ENCODE data around the gene CACNG7. TPM values are rescaled to one million over a fixed set of nuclear protein-coding genes. Genes with fewer than 3 reads are reported as not detected.

CACNG7 gene
- total RNA-seq, 4 donors from 2014 or later, result not detected

DNA sequence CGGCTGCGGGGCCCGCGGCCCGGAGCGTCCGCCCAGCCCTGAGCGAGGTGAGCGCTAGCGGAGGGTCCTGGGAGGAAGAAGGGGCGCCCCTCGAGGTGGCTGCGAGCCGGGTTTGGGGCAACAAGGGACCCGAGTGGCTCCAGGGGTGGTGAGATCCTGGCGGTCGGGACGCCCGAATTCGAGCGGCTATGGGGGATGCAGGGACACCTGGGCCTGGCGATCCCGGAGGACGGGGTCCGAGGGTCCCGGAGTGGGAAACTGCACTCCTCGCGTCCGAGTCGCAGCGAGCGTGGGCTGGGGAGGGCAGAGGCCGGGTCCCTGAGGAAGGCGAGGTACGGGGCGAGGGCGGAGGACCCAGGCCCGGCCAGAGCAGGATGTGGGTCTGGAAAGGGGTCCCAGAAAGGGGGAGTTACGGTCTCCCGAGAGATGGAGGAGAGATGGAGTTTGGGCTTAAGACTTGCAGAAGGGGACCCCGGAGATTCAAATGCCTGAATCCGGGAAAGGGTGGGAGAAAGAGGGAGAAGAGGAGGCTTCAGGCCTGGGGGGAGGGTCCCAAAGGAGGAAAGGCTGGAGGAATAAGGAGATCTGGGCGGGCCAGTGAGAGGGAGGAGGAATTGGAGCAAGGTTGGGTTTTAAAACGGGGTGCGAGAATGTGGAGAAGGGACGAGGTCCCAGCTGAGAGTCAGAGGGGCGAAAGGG is 542 bp downstream of the CACNG7 start:
- WGBS, 2 donors, result 0 to 3% methylated on average over 43 to 47 of the region's 47 CpGs
- H3K4me3 ChIP-seq (ENCODE audit: low read depth, poor library complexity, severe bottlenecking), result no peak overlapping the region
- intact Hi-C loops (cut with DNase I; ENCODE audit: low total_unique reads), result loop anchor here (10.0 kb wide), 1 partner anchor 115 kb away; no protein-coding TSS in a partner anchor
- TF ChIP-seq POLR2A (IDR thresholded peaks at IDR 0.05), result no peak
- TF ChIP-seq, protein P1, sequence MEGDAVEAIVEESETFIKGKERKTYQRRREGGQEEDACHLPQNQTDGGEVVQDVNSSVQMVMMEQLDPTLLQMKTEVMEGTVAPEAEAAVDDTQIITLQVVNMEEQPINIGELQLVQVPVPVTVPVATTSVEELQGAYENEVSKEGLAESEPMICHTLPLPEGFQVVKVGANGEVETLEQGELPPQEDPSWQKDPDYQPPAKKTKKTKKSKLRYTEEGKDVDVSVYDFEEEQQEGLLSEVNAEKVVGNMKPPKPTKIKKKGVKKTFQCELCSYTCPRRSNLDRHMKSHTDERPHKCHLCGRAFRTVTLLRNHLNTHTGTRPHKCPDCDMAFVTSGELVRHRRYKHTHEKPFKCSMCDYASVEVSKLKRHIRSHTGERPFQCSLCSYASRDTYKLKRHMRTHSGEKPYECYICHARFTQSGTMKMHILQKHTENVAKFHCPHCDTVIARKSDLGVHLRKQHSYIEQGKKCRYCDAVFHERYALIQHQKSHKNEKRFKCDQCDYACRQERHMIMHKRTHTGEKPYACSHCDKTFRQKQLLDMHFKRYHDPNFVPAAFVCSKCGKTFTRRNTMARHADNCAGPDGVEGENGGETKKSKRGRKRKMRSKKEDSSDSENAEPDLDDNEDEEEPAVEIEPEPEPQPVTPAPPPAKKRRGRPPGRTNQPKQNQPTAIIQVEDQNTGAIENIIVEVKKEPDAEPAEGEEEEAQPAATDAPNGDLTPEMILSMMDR (IDR thresholded peaks at IDR 0.05), result no peak
- no peak for DNase-seq (ENCODE audit: low spot score in 2 of 2)

DNA sequence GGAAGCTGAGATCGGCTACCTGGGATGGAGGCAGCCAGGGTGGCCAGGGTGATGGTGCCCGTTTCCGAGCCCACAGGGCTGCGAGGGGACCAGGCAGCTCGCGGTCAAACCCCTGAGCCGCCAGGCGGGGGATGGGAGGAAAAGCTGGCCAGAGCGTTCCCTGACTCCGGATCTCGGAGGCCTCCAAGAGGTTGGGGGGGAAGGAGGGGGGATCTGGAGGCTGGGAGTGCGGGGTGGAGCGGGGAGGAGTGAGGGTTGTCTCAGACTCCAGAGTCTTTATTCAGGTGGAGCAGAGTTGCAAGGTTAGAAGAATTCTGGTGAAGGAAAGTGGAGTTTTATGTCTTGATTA is 1.1 kb downstream of the CACNG7 start:
- TF ChIP-seq POLR2A (IDR thresholded peaks at IDR 0.05), result no peak
- TF ChIP-seq, protein P1 (IDR thresholded peaks at IDR 0.05), result no peak
- no peak for DNase-seq (ENCODE audit: low spot score in 2 of 2)
- intact Hi-C loops (cut with DNase I; ENCODE audit: low total_unique reads), result no loop called here
- no peak overlapping the region for H3K4me3 ChIP-seq (ENCODE audit: low read depth, poor library complexity, severe bottlenecking)
- 1% methylated on average over 13 of the region's 13 CpGs for WGBS, 2 donors

DNA sequence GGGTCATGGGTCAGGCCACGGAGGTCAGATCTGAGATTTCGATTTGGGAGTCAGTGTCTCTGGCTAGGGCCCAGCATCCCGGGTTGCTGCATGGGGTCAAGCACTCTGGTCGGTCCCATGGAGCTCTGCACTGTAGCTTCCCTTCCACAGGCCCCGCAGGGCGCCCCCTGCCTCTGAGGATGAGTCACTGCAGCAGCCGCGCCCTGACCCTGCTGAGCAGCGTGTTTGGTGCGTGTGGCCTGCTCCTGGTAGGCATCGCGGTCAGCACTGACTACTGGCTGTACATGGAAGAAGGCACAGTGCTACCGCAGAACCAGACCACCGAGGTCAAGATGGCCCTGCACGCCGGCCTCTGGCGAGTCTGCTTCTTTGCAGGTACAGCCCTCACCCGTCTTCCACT is 3.6 kb downstream of the CACNG7 start:
- intact Hi-C loops (cut with DNase I; ENCODE audit: low total_unique reads), result no loop called here
- no peak overlapping the region for H3K4me3 ChIP-seq (ENCODE audit: low read depth, poor library complexity, severe bottlenecking)
- DNase-seq (ENCODE audit: low spot score in 2 of 2), result no peak
- WGBS, 2 donors, result 65% methylated on average over 17 to 18 of the region's 18 CpGs
- TF ChIP-seq, protein P1 (IDR thresholded peaks at IDR 0.05), result no peak
- no peak for TF ChIP-seq POLR2A (IDR thresholded peaks at IDR 0.05)

DNA sequence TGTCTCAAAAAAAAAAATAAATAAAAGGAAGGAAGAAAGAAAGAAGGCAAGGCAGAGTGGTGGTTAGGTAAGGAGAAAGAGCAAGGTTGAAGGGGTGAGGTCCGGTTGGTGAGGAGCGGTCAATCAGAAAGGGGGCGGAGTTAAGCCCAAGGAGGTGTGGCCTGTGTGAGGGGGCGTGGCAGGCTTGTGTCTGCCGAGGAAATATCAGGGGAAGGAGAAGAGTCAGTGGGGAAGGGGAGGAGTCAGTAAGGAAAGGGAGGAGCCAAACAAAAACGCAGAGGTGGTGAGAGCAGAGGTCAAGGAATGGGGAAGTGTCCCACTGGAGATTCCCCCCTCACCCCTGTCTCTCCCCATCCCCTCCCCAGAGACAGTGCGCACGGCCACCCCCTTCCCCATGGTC is 5.9 kb downstream of the CACNG7 start:
- no peak overlapping the region for H3K4me3 ChIP-seq (ENCODE audit: low read depth, poor library complexity, severe bottlenecking)
- intact Hi-C loops (cut with DNase I; ENCODE audit: low total_unique reads), result no loop called here
- 58 to 59% methylated on average over 8 of the region's 8 CpGs for WGBS, 2 donors
- no peak for DNase-seq (ENCODE audit: low spot score in 2 of 2)
- TF ChIP-seq, protein P1 (IDR thresholded peaks at IDR 0.05), result no peak
- no peak for TF ChIP-seq POLR2A (IDR thresholded peaks at IDR 0.05)

DNA sequence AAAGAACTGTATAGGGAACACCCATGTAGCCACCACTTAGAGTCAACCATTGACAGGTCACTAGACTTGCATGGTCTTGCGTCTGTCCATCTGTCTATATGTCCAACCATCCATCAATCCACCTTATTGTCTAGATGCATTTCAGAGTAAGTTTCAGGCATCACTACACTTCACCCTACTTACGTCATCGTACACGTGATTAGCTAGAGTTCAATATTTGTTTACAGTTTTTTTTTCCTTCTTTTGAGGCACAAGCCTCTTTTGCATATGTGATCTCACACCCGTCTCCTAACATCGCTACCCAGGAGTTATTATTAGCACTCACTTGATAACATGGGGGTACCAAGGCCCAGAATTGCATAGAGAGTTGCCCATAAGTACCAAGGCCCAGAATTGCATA is 6.9 kb downstream of the CACNG7 start:
- intact Hi-C loops (cut with DNase I; ENCODE audit: low total_unique reads), result no loop called here
- TF ChIP-seq POLR2A (IDR thresholded peaks at IDR 0.05), result no peak
- TF ChIP-seq, protein P1 (IDR thresholded peaks at IDR 0.05), result no peak
- WGBS, 2 donors, result 69 to 71% methylated on average over 6 of the region's 6 CpGs
- no peak overlapping the region for H3K4me3 ChIP-seq (ENCODE audit: low read depth, poor library complexity, severe bottlenecking)
- no peak for DNase-seq (ENCODE audit: low spot score in 2 of 2)

DNA sequence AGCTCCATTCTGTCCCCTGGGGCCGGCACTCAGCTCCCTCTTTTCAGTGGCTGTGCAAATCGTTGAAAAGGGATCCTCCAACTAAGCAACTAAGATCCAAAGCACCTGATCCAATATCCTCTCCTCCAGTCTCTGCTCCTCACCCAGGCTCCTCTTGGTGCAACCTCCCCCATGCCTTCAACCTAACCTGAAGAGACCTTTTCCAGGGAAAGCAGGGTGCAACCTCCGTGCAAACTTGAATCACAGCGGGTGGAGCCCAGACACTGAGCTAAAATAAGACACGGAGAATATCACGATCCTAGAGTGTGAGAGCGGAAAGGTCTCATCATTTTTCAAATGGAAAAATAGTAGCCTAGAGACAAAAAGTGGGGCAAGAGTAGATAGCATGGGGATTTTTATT is 8.3 kb downstream of the CACNG7 start:
- no peak for TF ChIP-seq POLR2A (IDR thresholded peaks at IDR 0.05)
- TF ChIP-seq, protein P1 (IDR thresholded peaks at IDR 0.05), result no peak
- 78 to 84% methylated on average over 7 of the region's 7 CpGs for WGBS, 2 donors
- no peak overlapping the region for H3K4me3 ChIP-seq (ENCODE audit: low read depth, poor library complexity, severe bottlenecking)
- no peak for DNase-seq (ENCODE audit: low spot score in 2 of 2)
- intact Hi-C loops (cut with DNase I; ENCODE audit: low total_unique reads), result no loop called here

All from lower leg skin (tissue), 4 donors.